HG03378 (cell line): ENCODE results near the gene AP1M1.

Source experiments
- ATAC-seq: cut with Tn5 transposase; IDR thresholded peaks from one replicate; pipeline ENCODE4 v1.9.1; 2021; ENCODE audit warnings: mild to moderate bottlenecking, moderate library complexity; ENCODE audit not compliant: unreplicated experiment

AP1M1 gene

DNA sequence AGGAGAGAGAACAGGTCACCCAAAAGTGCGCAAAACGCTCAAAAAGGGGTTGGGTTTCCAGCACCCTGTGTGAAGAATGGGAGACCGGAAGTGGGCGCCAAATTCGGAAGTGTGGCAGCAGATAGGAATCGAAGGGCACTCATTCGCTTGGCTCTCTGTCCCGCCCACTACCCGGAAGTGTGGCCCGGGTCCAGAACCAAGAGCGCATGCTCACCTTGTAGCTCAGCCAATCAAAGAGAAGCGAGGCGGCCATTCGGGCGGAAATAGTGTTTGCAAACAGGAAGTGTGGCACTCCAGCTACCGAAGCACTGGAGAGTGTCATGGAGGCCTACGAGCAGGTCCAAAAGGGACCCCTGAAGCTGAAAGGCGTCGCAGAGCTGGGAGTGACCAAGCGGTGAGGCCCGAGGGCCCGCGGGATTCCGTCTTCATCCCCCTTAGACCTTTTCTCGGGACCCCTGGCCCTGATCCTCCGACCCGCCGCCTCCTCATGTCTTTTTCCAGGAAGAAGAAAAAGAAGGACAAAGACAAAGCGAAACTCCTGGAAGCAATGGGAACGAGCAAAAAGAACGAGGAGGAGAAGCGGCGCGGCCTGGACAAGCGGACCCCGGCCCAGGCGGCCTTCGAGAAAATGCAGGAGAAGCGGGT, 12.5 kb upstream of the AP1M1 start, which contains the start of gene FAM32A:
Gene FAM32A (plus strand): TSS at position 288 of the 645 bp plus-strand sequence. CDS start 33 bp downstream, at position 321.
- ATAC-seq = peak; percentile 78

DNA sequence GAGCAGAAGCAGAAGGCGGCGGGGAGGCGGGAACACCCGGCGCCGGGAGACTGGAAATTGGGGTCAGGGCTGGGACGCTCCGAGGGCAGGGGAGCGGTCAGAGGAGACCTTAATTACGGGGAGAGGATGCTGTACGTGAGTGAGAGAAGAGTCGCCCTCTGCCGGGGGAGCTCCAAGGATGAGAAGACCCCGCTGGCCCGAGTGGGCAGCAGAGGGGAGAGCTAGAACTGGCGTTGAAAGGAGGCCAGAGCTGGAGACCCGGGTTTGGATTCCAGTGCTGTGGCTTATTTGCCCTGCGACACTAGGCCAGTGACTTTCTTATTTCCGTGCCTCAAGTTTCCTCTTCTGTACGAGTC, 12.0 kb upstream of the AP1M1 start:
- no peak for ATAC-seq

DNA sequence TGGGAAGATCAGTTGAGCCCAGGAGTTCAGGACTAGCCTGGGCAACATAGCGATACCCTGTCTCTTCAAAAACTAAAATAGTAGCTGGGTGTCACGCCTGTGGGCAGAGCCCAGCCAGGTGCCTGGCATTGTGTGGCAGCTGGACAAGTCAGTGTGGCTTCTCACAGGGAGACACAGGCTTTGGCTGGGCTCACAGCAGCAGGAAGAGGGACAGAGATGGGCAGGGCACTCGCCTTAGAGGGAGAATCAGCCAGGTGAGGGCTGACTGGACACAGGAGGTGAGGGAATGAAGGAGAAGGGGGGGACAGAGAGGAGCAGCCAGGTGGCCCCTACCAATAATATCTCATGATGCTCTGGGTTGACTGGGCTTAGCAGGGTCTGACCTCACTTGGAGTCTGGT, 9.2 kb upstream of the AP1M1 start:
- no peak for ATAC-seq

GRCh38 chr19:16190198-16190597, 7.5 kb upstream of the AP1M1 start:
- no peak for ATAC-seq

DNA sequence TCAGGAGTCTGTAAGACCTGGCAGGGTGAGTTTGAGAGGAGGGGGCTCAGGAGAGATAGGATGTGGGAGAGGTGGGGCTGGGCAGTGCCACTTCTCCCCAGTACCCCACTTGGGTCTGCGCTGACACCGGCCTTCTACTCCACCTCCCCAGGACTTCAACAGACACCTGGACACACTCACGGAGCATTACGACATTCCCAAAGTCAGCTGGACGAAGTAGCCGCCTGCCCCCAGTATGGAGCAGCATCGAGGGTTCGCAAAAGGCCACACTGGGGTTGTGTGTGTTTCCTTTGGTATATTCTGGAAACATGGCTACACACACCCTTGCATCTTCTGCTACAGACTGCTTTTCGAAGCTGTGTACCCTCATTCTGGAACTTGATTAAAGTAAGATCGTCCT, 7.0 kb upstream of the AP1M1 start:
- ATAC-seq = no peak

DNA sequence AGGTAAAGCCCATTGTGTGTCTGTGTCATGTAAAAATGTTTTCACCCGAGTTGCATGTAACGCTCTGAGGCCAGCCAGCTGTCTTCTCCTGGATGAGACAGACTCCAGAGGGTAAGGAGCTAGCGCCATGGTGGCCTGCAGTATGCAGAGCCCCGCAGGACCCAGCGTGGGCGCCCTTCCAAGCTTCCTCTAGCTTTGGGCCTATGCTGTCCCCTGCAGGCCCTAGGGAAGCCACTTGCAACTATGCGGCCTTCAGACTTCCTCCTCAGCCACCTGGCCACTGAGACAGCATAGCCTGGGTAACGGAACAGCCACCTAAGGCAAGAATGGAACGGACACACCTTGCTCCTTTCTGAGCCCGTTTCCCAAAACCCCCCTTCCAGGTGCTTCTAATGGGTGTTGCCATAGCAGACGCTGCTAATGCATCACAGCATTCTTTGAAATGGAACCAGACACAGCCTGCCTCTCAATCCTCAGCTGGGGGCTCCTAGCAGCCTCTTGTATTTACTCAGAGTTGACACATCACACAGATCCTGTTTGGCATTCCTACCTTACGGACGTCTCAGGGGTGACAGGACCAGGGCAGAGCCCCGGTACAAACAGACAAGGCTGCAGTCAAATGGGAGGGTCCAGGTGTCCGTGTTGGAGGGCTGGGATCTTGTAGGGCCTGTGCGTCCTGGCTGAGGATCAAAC, 6.3 kb upstream of the AP1M1 start:
- ATAC-seq = no peak

- no peak for ATAC-seq
These were observed 4.2 kb upstream of the AP1M1 start for GRCh38 chr19:16193466-16193865.

DNA sequence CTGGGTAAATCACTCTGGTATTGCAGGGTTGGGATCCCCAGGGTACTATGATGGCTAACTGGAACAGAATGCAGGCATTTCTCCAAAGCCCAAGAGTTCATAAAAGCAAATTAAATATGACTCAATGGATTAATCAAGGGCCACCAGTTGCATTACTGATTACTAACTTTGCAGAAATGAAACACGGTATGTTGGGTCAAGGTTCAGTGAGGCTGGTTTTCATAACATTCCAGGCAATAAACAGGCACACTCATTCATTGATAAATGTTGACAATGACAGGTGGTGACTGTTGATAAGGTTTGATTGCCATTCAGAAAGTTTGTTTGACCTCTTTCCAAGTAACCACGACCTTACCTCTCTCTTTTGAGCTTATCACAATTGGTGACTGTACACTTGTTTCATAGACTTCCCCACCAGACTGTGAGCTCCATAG, 506 bp upstream of the AP1M1 start:
- ATAC-seq = no peak

GRCh38 chr19:16198370-16198651, 600 bp downstream of the AP1M1 start:
- ATAC-seq = no peak

- no peak for ATAC-seq
These were observed 1.7 kb downstream of the AP1M1 start for GRCh38 chr19:16199275-16199932.

DNA sequence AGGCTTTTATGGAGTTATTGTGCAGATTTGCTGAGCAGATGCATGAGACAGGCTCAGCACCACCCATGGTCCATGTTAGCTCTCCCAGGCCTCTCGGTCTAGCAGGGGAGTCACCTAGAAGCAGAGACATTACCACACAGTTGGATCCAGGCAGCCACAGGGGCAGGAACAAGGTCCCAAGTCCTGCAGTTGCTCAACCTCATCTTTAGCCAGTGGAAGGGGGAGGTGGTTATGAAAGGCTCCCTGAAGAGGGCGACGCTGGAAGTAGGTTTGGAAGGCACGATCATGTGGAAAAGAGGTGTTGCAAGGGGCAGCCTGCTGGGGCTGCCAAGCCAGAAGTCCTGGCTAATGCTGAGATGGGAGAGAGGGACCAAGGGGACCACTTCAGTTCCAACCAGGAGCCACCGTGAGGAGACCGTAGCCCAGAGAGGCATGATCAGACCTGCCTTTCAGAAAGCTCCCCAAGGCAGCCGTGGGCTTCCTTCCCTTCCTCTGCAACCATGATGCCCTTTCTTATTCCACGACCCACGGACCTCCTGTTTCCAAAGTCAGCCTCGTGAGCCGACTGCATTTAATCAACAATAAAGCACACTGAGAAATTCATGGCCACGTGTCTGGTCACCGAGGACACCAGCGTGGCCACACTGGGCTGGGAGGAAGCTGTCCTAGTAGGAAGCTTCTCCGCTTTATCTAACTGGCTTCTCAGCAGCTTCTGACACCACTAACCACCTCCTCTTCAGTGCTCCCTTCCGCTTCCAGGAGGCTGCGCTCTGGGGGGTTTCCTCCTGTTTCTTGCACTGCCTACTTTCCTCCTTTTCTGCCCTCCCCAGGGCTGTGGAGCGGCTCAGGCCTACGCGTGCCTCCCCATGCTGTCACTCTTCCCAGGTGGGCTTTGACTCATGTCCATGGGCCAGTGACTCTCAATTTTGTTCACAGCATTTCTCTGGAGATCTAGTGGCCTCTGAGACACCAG, 2.6 kb downstream of the AP1M1 start:
- ATAC-seq = no peak

GRCh38 chr19:16201011-16201391, 3.3 kb downstream of the AP1M1 start:
- ATAC-seq = no peak

GRCh38 chr19:16202320-16203255, 4.9 kb downstream of the AP1M1 start:
- ATAC-seq = no peak

GRCh38 chr19:16203256-16204004, 5.7 kb downstream of the AP1M1 start:
- ATAC-seq = no peak

DNA sequence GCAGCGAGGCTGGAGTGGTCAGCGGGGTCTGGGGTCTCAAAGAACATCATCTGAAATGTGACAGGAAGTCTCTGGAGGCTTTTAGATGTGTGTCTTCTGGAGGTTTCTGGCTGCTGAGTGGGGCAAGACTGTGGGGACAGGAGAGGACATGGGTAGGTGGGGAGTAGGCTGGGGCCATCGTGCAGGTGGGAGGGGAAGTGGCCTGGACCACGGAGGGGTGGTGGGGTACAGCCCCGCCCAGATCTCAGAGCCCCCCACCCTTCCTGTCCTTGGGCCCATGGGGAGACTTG, 6.2 kb downstream of the AP1M1 start:
- no peak for ATAC-seq

DNA sequence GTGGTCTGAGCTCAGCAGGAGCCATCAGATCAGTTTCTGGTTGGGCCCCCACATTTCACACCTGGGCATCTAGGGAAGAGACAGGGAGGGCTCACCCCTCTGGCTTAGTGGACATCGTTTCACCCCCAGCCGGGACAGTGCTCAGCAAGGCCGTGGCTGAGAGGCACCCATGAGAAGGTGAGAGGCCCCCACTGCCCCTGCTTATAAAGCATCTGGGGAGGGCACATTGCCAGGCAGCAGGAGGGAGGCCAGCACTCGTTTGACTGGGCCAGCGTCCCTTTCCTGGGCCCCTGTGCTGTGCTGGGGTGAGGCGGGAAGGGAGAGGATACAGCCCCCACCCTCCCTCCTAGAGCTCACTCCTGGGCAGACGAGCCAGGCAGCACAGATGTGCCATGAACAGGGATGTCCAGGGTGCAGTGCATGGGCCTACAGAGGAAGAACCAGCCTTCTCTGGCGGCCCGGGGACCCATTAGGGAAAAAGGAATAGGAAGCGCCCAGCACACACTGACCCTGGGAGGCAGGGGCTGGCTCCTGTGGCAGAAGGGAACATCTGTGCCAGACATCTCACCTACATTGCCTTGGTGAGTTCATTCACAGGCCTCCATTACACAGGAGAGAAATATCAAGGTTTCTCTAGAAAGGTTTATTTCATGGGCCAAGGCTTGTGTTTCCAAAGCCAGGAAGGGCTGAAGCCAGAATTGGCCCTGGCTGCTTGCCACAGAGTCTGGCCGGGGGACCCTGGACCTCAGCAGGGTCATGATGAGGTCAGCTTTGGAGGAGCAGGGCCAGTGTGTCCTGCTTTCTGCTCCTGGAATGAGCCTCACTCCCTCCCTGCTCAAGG, 7.7 kb downstream of the AP1M1 start:
- ATAC-seq = no peak

DNA sequence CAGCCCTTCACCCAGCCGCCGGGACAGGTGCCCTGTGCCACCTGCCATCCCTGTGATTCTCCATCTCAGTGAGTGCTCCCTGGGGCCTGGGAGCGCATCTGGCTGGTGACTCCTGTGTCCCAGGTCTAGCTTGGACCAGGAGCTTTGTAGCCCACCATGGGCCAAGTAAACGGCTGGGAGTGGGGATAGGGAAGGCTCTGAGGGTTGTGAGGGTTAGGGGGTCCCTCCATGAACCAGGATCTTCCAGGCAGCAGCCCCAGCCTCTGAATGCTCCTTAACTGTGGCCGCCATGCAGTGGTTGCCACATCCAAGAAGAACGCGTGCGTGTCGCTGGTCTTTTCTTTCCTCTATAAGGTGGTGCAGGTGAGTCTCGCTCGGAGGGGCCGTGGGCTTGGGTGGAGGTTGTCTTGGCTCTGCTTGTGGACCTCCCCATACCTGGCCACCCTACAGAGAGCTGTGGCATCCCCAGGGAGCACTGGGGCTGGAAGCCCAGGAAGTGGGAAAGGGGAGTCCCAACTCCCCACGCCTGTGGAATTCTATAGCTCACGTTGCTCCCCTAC, 8.4 kb downstream of the AP1M1 start:
- no peak for ATAC-seq

DNA sequence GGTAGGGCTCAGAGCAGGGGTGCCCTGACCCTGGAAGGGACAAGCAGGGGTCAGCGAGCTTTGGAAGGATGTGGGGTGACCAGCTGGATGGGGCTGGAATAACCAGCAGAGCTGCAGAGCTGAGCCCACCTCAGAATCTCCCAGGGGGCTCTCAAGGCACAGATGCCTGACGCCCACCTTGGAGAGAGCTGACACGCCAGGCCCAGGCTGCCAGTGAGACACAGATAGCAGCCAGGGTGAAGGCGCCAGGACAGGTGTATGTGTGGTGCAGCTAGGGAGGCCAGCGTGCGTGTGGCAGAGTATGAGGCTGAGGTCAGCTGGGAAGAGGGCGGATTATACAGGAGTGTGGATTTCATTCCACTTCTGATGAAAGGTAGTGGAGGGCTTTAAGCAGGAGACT, 8.9 kb downstream of the AP1M1 start:
- ATAC-seq = no peak

DNA sequence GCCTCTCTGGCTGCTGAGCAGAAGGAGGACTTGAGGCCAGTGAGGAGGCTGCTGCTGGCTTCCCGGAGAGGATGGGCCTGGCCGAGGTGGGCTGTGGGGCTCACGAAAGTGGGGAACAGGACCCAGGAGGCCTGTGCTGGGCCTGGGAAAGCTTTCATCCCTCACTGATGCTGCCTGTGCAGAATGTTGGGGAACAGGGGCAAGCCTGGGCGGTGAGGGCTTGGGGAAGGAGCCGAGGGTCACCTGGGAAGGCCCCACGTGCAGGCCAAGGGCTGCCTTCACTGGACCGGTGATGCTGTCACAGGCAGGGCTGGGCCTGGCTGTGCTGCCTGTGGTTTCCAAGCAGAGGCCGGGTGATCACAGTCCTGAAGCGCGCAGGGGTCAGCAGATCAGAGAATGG, 9.4 kb downstream of the AP1M1 start:
- no peak for ATAC-seq
